ENCODE results near the gene FAM32A. TPM values are rescaled to one million over a fixed set of nuclear protein-coding genes. Genes with fewer than 3 reads are reported as not detected.

FAM32A gene
- total RNA-seq, 1 donor from 2014 or later, result 59.9 TPM

DNA sequence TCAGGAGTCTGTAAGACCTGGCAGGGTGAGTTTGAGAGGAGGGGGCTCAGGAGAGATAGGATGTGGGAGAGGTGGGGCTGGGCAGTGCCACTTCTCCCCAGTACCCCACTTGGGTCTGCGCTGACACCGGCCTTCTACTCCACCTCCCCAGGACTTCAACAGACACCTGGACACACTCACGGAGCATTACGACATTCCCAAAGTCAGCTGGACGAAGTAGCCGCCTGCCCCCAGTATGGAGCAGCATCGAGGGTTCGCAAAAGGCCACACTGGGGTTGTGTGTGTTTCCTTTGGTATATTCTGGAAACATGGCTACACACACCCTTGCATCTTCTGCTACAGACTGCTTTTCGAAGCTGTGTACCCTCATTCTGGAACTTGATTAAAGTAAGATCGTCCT is 5.5 kb downstream of the FAM32A start:
- Histone ChIP-seq H3K4me1 (peaks cover 19% of the 10 kb centered on the region), H3K9me3 (no peaks in the 10 kb centered on the region), H3K4me3 (no peak overlapping the region), H3K27ac (no peak overlapping the region), H3K36me3 (peaks cover 68% of the 10 kb centered on the region), H3K27me3 (ENCODE audit: low read depth) (no peaks in the 10 kb centered on the region)
- no peak for DNase-seq
- intact Hi-C loops (cut with DNase I), result no loop called here
- TF ChIP-seq, protein P1, sequence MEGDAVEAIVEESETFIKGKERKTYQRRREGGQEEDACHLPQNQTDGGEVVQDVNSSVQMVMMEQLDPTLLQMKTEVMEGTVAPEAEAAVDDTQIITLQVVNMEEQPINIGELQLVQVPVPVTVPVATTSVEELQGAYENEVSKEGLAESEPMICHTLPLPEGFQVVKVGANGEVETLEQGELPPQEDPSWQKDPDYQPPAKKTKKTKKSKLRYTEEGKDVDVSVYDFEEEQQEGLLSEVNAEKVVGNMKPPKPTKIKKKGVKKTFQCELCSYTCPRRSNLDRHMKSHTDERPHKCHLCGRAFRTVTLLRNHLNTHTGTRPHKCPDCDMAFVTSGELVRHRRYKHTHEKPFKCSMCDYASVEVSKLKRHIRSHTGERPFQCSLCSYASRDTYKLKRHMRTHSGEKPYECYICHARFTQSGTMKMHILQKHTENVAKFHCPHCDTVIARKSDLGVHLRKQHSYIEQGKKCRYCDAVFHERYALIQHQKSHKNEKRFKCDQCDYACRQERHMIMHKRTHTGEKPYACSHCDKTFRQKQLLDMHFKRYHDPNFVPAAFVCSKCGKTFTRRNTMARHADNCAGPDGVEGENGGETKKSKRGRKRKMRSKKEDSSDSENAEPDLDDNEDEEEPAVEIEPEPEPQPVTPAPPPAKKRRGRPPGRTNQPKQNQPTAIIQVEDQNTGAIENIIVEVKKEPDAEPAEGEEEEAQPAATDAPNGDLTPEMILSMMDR (IDR thresholded peaks at IDR 0.05), result no peak
- ATAC-seq, result no peak

DNA sequence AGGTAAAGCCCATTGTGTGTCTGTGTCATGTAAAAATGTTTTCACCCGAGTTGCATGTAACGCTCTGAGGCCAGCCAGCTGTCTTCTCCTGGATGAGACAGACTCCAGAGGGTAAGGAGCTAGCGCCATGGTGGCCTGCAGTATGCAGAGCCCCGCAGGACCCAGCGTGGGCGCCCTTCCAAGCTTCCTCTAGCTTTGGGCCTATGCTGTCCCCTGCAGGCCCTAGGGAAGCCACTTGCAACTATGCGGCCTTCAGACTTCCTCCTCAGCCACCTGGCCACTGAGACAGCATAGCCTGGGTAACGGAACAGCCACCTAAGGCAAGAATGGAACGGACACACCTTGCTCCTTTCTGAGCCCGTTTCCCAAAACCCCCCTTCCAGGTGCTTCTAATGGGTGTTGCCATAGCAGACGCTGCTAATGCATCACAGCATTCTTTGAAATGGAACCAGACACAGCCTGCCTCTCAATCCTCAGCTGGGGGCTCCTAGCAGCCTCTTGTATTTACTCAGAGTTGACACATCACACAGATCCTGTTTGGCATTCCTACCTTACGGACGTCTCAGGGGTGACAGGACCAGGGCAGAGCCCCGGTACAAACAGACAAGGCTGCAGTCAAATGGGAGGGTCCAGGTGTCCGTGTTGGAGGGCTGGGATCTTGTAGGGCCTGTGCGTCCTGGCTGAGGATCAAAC is 6.2 kb downstream of the FAM32A start:
- no peak for DNase-seq
- Histone ChIP-seq H3K9me3 (no peaks in the 10 kb centered on the region), H3K4me3 (no peak overlapping the region), H3K27me3 (ENCODE audit: low read depth) (no peaks in the 10 kb centered on the region), H3K36me3 (peaks cover 68% of the 10 kb centered on the region), H3K4me1 (peaks cover 13% of the 10 kb centered on the region), H3K27ac (no peak overlapping the region)
- ATAC-seq, result peak in 1 of 2 donors; percentile 20
- intact Hi-C loops (cut with DNase I), result no loop called here
- TF ChIP-seq, protein P1 (IDR thresholded peaks at IDR 0.05), result no peak

DNA sequence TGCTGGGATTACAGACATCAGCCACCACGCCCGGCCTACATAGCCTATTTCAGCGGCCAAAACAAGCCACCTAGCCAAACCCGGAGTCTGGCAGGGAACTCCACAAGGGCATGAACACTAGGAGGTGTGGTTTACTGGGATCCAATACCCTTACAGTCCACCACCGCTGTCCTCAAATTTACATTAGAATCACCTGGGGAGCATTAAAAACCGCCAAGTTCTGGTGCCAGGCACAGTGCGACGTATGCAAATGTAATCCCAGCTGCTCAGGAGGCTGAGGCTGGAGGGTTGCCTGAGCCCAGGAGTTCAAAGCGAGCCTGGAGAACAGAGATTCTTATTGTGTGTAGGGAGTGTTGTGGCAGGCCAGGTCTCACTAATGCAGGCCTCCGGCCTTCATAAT is 8.3 kb downstream of the FAM32A start:
- Histone ChIP-seq H3K36me3 (peaks cover 50% of the 10 kb centered on the region), H3K27ac (no peak overlapping the region), H3K4me1 (peaks cover 9% of the 10 kb centered on the region), H3K4me3 (no peak overlapping the region), H3K9me3 (no peaks in the 10 kb centered on the region), H3K27me3 (ENCODE audit: low read depth) (no peaks in the 10 kb centered on the region)
- DNase-seq (no peak), ATAC-seq (no peak)
- intact Hi-C loops (cut with DNase I), result no loop called here
- TF ChIP-seq, protein P1 (IDR thresholded peaks at IDR 0.05), result no peak

DNA sequence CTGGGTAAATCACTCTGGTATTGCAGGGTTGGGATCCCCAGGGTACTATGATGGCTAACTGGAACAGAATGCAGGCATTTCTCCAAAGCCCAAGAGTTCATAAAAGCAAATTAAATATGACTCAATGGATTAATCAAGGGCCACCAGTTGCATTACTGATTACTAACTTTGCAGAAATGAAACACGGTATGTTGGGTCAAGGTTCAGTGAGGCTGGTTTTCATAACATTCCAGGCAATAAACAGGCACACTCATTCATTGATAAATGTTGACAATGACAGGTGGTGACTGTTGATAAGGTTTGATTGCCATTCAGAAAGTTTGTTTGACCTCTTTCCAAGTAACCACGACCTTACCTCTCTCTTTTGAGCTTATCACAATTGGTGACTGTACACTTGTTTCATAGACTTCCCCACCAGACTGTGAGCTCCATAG is 12.0 kb downstream of the FAM32A start:
- peak overlapping the region; percentile 81 for H3K27ac ChIP-seq
- no peaks in the 10 kb centered on the region for H3K9me3 ChIP-seq
- H3K4me1 ChIP-seq, result peaks cover 33% of the 10 kb centered on the region
- DNase-seq (no peak), ATAC-seq (no peak)
- peak overlapping the region; percentile 71 for H3K4me3 ChIP-seq
- peaks cover 30% of the 10 kb centered on the region for H3K36me3 ChIP-seq
- TF ChIP-seq, protein P1 (IDR thresholded peaks at IDR 0.05), result no peak
- intact Hi-C loops (cut with DNase I), result no loop called here
- no peaks in the 10 kb centered on the region for H3K27me3 ChIP-seq (ENCODE audit: low read depth)

DNA sequence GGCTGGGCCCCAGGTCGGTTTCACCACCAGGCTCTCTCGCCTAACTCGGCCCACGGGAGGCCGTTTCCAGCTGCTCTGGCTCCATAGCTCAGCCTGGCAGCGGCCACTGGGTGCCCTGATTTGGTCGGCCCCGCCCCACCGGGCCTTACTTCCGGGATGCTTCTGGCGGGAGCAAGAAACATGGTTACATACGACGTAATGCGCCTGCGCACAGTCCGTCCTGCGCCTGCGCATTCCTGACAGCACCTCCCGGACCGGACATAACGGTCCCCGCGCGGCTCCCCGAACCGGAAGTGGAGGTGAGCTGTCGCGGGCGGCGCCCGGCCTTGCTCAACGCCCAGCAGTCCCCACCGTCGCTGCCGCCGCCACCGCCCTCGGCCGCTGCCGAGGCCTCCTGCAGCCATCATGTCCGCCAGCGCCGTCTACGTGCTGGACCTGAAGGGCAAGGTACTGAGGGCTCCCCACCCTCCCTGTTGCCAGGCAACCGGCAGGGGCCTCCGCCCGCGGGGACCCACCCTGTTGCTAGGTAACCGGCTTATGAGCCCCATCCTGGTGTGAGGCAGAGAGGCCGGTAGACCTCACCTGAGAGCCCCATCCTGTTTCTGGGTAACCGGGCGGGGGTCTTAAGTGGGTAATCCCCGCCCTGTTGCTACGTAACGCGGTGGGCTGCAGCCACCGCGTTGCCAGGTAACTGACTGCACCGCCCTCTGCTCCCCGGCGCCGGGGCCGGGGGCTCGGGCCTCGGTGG is 12.6 kb downstream of the FAM32A start, which contains the start of gene AP1M1:
AP1M1 (plus strand) TSS at position 290 of the 748 bp plus-strand sequence; CDS start at position 406, 116 bp downstream.
- Histone ChIP-seq H3K4me1 (peaks cover 33% of the 10 kb centered on the region), H3K27ac (peak within 1 kb of the TSS; percentile 81), H3K4me3 (peak within 1 kb of the TSS; percentile 71), H3K27me3 (ENCODE audit: low read depth) (no peaks in the 10 kb centered on the region), H3K36me3 (peaks cover 30% of the 10 kb centered on the region), H3K9me3 (no peaks in the 10 kb centered on the region)
- DNase-seq (peak; percentile 99), ATAC-seq (peak; percentile 93 to 95)
- TF ChIP-seq, protein P1 (IDR thresholded peaks at IDR 0.05), result no peak
- intact Hi-C loops (cut with DNase I), result no loop called here

Data from lower lobe of right lung (tissue), 2 donors.